Neural cell (in vitro differentiated cells): Measurements from ENCODE around the gene COL9A1. TPM values are rescaled to one million over a fixed set of nuclear protein-coding genes. Genes with fewer than 3 reads are reported as not detected.

Source experiments
- H2AFZ ChIP-seq: fragments of 200-600, 300-800 bp; sonication (generic), shearing (Covaris generic); 2 replicates; pipeline ENCODE4 v1.6.0; 2014; ENCODE audit warnings: low read depth, mild to moderate bottlenecking, antibody characterized with exemption, low read length, moderate library complexity
- H3F3A ChIP-seq: fragments of 200-600 bp; shearing (Covaris generic); 2 replicates; pipeline ENCODE4 v1.6.1; 2016; ENCODE audit warnings: mild to moderate bottlenecking, moderate library complexity, mixed read lengths, antibody characterized with exemption, low read length; ENCODE audit not compliant: insufficient read depth, poor library complexity, severe bottlenecking
- H3K27ac ChIP-seq: fragments of 200-600, 300-800 bp; sonication (generic), shearing (Covaris generic); 2 replicates; pipeline ENCODE4 v1.5.1; 2014; ENCODE audit warnings: mild to moderate bottlenecking, low read length, moderate library complexity
- H3K27me3 ChIP-seq: fragments of 300-800, 200-600 bp; sonication (generic), shearing (Covaris generic); 2 replicates; pipeline ENCODE4 v1.6.0; 2014; ENCODE audit warnings: mild to moderate bottlenecking, low read depth, low read length, moderate library complexity; ENCODE audit not compliant: insufficient read depth
- H3K36me3 ChIP-seq: fragments of 300-800, 200-600 bp; sonication (generic), shearing (Covaris generic); 2 replicates; pipeline ENCODE4 v1.5.1; 2014; ENCODE audit warnings: mild to moderate bottlenecking, antibody characterized with exemption, low read length, moderate library complexity; ENCODE audit not compliant: insufficient read depth
- H3K4me2 ChIP-seq: fragments of 300-800, 200-600 bp; sonication (generic), shearing (Covaris generic); 2 replicates; pipeline ENCODE4 v1.6.0; 2014; ENCODE audit warnings: mild to moderate bottlenecking, low read length
- H3K4me3 ChIP-seq: fragments of 300-800, 200-600 bp; sonication (generic), shearing (Covaris generic); 2 replicates; pipeline ENCODE4 v1.5.1; 2014; ENCODE audit warnings: mild to moderate bottlenecking, low read length, moderate library complexity
- H3K79me2 ChIP-seq: fragments of 200-600 bp; shearing (Covaris generic); replicated peaks from 2 replicates; pipeline ENCODE4 v1.6.0; 2014; ENCODE audit warnings: mild to moderate bottlenecking, low read length, moderate library complexity; ENCODE audit not compliant: insufficient read depth
- H3K9ac ChIP-seq: fragments of 300-800, 200-600 bp; sonication (generic), shearing (Covaris generic); 2 replicates; pipeline ENCODE4 v1.6.1; 2016; ENCODE audit warnings: mild to moderate bottlenecking, low read length, mixed read lengths
- H3K9me2 ChIP-seq: fragments of 200-600 bp; shearing (Covaris generic); 2 replicates; pipeline ENCODE4 v1.6.1; 2016; ENCODE audit warnings: mild to moderate bottlenecking, low read length, mixed read lengths; ENCODE audit not compliant: insufficient read depth
- H3K9me3 ChIP-seq: fragments of 200-600, 300-800 bp; sonication (generic), shearing (Covaris generic); 2 replicates; pipeline ENCODE4 v1.6.1; 2016; ENCODE audit warnings: mild to moderate bottlenecking, mixed run types, low read length, moderate library complexity, mixed read lengths
- H4K20me1 ChIP-seq: fragments of 200-600 bp; shearing (Covaris generic); 2 replicates; pipeline ENCODE4 v1.6.1; 2016; ENCODE audit warnings: mild to moderate bottlenecking, mixed run types; ENCODE audit not compliant: insufficient read depth
- EP300 ChIP-seq: fragments of 450-650 bp; conservative IDR thresholded peaks from 2 replicates; pipeline ENCODE4 v1.6.1; 2014; ENCODE audit warnings: antibody characterized with exemption, mild to moderate bottlenecking, moderate library complexity; ENCODE audit not compliant: poor library complexity, severe bottlenecking
- EZH2 ChIP-seq: fragments of 200-600, 300-800 bp; shearing (Covaris generic), sonication (generic); IDR thresholded peaks from 2 replicates; pipeline ENCODE4 v1.6.1; 2014; ENCODE audit warnings: antibody characterized with exemption, low read length, borderline replicate concordance, mild to moderate bottlenecking; ENCODE audit not compliant: insufficient read depth, poor library complexity, severe bottlenecking
- MXI1 ChIP-seq: fragments of 450-650 bp; conservative IDR thresholded peaks from 2 replicates; pipeline ENCODE4 v1.6.1; 2014; ENCODE audit warnings: antibody characterized with exemption, mild to moderate bottlenecking; ENCODE audit not compliant: poor library complexity, severe bottlenecking
- POLR2AphosphoS5 ChIP-seq: IDR thresholded peaks from 2 replicates; pipeline ENCODE4 v1.6.1; 2012
- RAD21 ChIP-seq: fragments of 450-650 bp; conservative IDR thresholded peaks from 2 replicates; pipeline ENCODE4 v1.6.1; 2014; ENCODE audit warnings: antibody characterized with exemption, mild to moderate bottlenecking, moderate library complexity
- SMC3 ChIP-seq: fragments of 450-650 bp; conservative IDR thresholded peaks from 2 replicates; pipeline ENCODE4 v1.6.1; 2014; ENCODE audit warnings: antibody characterized with exemption, mild to moderate bottlenecking, moderate library complexity; ENCODE audit not compliant: poor library complexity
- TAF1 ChIP-seq: IDR thresholded peaks from 2 replicates; pipeline ENCODE4 v1.6.1; 2012; ENCODE audit warnings: low read depth
- polyA plus RNA-seq: library from polyadenylated mRNA; depleted of rRNA; stranded (reverse); fragments of >200 nt; gene quantifications from 2 replicates; pipeline ENCODE4 v1.2.3, GENCODE V29; 2014
- TF ChIP-seq, protein P1 (sequence below): fragments of 450-650 bp; IDR thresholded peaks from 2 replicates; pipeline ENCODE4 v1.5.1; 2014; ENCODE audit warnings: antibody characterized with exemption, mild to moderate bottlenecking, moderate library complexity; ENCODE audit not compliant: poor library complexity, severe bottlenecking
- TF ChIP-seq, protein P2 (sequence below): IDR thresholded peaks from 2 replicates; pipeline ENCODE4 v1.6.1; 2012; ENCODE audit warnings: borderline replicate concordance

Gene COL9A1
- polyA plus RNA-seq, 1 donor from 2014 or later: 1.0 TPM

DNA sequence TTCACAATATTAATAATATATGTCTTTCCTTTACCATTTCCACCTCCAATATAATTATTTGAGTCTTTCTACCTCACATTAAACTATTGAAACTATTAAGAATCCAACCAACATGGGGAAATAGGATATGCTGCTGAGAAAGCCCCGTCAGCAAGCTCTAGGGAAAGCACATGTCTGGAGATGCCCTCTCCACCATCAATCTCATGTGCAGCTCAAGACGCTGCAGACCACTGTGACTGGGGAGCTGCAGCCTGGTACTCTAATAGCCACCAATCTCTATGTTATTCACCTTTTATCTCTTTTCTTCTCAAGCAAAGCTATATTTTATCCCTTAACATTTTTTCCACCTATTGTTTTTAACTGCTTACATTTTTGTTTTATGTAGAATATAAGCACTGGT is 50.3 kb downstream of the COL9A1 start:
- H3F3A ChIP-seq: no peaks in the 10 kb centered on the region
- no peaks in the 10 kb centered on the region for H3K9me3 ChIP-seq
- H3K9me2 ChIP-seq: no peaks in the 10 kb centered on the region
- no peak overlapping the region for H3K4me3 ChIP-seq
- H3K4me2 ChIP-seq: no peak overlapping the region
- no peak overlapping the region for H2AFZ ChIP-seq
- no peaks in the 10 kb centered on the region for H4K20me1 ChIP-seq
- H3K36me3 ChIP-seq: no peaks in the 10 kb centered on the region
- no peaks in the 10 kb centered on the region for H3K27me3 ChIP-seq
- TF ChIP-seq, protein P1, sequence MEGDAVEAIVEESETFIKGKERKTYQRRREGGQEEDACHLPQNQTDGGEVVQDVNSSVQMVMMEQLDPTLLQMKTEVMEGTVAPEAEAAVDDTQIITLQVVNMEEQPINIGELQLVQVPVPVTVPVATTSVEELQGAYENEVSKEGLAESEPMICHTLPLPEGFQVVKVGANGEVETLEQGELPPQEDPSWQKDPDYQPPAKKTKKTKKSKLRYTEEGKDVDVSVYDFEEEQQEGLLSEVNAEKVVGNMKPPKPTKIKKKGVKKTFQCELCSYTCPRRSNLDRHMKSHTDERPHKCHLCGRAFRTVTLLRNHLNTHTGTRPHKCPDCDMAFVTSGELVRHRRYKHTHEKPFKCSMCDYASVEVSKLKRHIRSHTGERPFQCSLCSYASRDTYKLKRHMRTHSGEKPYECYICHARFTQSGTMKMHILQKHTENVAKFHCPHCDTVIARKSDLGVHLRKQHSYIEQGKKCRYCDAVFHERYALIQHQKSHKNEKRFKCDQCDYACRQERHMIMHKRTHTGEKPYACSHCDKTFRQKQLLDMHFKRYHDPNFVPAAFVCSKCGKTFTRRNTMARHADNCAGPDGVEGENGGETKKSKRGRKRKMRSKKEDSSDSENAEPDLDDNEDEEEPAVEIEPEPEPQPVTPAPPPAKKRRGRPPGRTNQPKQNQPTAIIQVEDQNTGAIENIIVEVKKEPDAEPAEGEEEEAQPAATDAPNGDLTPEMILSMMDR: no peak
- TF ChIP-seq RAD21: no peak
- TF ChIP-seq POLR2AphosphoS5: no peak
- no peak for TF ChIP-seq TAF1
- no peak for TF ChIP-seq EZH2
- TF ChIP-seq SMC3: no peak
- TF ChIP-seq, protein P2, sequence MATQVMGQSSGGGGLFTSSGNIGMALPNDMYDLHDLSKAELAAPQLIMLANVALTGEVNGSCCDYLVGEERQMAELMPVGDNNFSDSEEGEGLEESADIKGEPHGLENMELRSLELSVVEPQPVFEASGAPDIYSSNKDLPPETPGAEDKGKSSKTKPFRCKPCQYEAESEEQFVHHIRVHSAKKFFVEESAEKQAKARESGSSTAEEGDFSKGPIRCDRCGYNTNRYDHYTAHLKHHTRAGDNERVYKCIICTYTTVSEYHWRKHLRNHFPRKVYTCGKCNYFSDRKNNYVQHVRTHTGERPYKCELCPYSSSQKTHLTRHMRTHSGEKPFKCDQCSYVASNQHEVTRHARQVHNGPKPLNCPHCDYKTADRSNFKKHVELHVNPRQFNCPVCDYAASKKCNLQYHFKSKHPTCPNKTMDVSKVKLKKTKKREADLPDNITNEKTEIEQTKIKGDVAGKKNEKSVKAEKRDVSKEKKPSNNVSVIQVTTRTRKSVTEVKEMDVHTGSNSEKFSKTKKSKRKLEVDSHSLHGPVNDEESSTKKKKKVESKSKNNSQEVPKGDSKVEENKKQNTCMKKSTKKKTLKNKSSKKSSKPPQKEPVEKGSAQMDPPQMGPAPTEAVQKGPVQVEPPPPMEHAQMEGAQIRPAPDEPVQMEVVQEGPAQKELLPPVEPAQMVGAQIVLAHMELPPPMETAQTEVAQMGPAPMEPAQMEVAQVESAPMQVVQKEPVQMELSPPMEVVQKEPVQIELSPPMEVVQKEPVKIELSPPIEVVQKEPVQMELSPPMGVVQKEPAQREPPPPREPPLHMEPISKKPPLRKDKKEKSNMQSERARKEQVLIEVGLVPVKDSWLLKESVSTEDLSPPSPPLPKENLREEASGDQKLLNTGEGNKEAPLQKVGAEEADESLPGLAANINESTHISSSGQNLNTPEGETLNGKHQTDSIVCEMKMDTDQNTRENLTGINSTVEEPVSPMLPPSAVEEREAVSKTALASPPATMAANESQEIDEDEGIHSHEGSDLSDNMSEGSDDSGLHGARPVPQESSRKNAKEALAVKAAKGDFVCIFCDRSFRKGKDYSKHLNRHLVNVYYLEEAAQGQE: no peak
- TF ChIP-seq EP300: no peak
- no peak for TF ChIP-seq MXI1
- H3K9ac ChIP-seq: no peak overlapping the region
- H3K27ac ChIP-seq: no peak overlapping the region
- H3K79me2 ChIP-seq: no peaks in the 10 kb centered on the region

DNA sequence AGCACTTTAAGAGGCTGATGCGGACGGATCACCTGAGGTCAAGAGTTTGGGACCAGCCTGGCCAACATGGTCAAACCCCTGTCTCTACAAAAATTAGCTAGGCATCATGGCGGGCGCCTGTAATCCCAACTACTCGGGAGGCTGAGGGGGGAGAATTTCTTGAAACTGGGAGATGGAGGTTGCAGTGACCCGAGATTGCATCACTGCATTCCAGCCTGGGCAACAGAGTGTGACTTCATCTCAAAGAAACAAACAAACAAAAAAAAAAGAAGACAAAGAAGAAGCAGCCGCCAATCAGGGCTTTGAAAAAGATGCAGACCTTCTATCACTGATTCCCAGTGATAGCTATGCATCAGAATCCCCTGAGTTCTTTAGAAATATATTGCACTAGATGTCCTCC is 56.8 kb downstream of the COL9A1 start:
- Histone ChIP-seq H3K9me2 (no peaks in the 10 kb centered on the region), H3K27me3 (no peaks in the 10 kb centered on the region), H3K4me2 (no peak overlapping the region), H3K4me3 (no peak overlapping the region), H3K9ac (no peak overlapping the region), H2AFZ (no peak overlapping the region), H3K9me3 (no peaks in the 10 kb centered on the region), H3F3A (no peaks in the 10 kb centered on the region), H3K27ac (no peak overlapping the region), H3K36me3 (no peaks in the 10 kb centered on the region), H4K20me1 (no peaks in the 10 kb centered on the region), H3K79me2 (no peaks in the 10 kb centered on the region)
- TF ChIP-seq MXI1: no peak
- no peak for TF ChIP-seq RAD21
- TF ChIP-seq, protein P1: no peak
- TF ChIP-seq EZH2: no peak
- TF ChIP-seq, protein P2: no peak
- TF ChIP-seq TAF1: no peak
- TF ChIP-seq SMC3: no peak
- no peak for TF ChIP-seq POLR2AphosphoS5
- TF ChIP-seq EP300: no peak
